Measurements from ENCODE around the gene ANXA3.

The ANXA3 gene

GRCh38 chr4:78613522-78614321 lies 62.2 kb downstream of the ANXA3 start:
- Histone ChIP-seq H3K9me2 (replicated peaks; ENCODE audit: insufficient read depth, low read length) (no peaks in the 10 kb centered on the region), H3K4me2 (ENCODE audit: low read depth, low read length) (peak overlapping the region; percentile 83), H4K20me1 (ENCODE audit: insufficient read depth, low read length) (no peaks in the 10 kb centered on the region), H3K27me3 (replicated peaks; ENCODE audit: insufficient read depth, low read length) (no peaks in the 10 kb centered on the region), H3K9ac (ENCODE audit: low read length) (no peak overlapping the region; the same call in 1 of the 2 replicates), H3K79me2 (ENCODE audit: low read length) (no peaks in the 10 kb centered on the region), H3K4me3 (ENCODE audit: low read length) (peak overlapping the region; percentile 16), H3K4me1 (ENCODE audit: low read length) (peaks cover 47% of the 10 kb centered on the region), H3K36me3 (replicated peaks; ENCODE audit: insufficient read depth, low read length) (no peaks in the 10 kb centered on the region), H2AFZ (ENCODE audit: low read length) (peak overlapping the region; percentile 10; the same call in 1 of the 2 replicates), H3F3A (ENCODE audit: insufficient read depth, low read length) (peaks cover 18% of the 10 kb centered on the region), H3K9me3 (replicated peaks; ENCODE audit: insufficient read depth, low read length) (no peaks in the 10 kb centered on the region), H3K27ac (ENCODE audit: low read length) (peak overlapping the region; percentile 48; the same call in 1 of the 2 replicates)
- TF ChIP-seq CTCF (IDR thresholded peaks at IDR 0.05; ENCODE audit: low read length) (0 out of 2 replicates have a peak, but pooled peaks have one; percentile 3), EZH2phosphoT487 (IDR thresholded peaks at IDR 0.05; ENCODE audit: low read length) (no peak)
- DNase-seq = peak; percentile 76

- H3K4me2 ChIP-seq (ENCODE audit: low read depth, low read length) = no peak overlapping the region
Measured at GRCh38 chr4:78616046-78616498, 64.5 kb downstream of the ANXA3 start.

DNA sequence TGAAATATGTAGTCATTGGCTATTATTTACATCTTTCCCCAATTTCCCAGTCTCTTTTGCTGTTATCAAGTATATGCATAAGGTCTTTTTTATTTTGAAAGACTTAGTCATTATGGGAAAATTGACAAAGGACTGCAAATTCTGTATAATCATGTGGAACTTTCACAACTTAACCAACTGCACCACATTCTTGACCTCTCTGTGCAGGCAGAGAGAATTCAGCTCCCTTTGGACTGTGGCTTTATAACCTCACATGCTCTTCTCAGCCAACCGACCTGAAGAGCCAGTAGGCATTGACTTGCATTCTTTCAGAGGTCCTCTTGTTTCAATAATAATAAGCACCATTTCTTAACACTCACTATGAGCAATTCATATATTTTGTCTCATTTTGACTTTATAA lies 66.9 kb downstream of the ANXA3 start:
- Histone ChIP-seq H3K79me2 (ENCODE audit: low read length) (no peaks in the 10 kb centered on the region), H3K4me1 (ENCODE audit: low read length) (peaks cover 13% of the 10 kb centered on the region), H3K27ac (ENCODE audit: low read length) (no peak overlapping the region), H3K4me3 (ENCODE audit: low read length) (no peak overlapping the region), H3F3A (ENCODE audit: insufficient read depth, low read length) (peaks cover 9% of the 10 kb centered on the region), H3K9me3 (replicated peaks; ENCODE audit: insufficient read depth, low read length) (no peaks in the 10 kb centered on the region), H3K9me2 (replicated peaks; ENCODE audit: insufficient read depth, low read length) (no peaks in the 10 kb centered on the region), H4K20me1 (ENCODE audit: insufficient read depth, low read length) (no peaks in the 10 kb centered on the region), H3K27me3 (replicated peaks; ENCODE audit: insufficient read depth, low read length) (no peaks in the 10 kb centered on the region), H3K9ac (ENCODE audit: low read length) (no peak overlapping the region), H3K4me2 (ENCODE audit: low read depth, low read length) (no peak overlapping the region), H3K36me3 (replicated peaks; ENCODE audit: insufficient read depth, low read length) (no peaks in the 10 kb centered on the region), H2AFZ (ENCODE audit: low read length) (no peak overlapping the region)
- DNase-seq = no peak
- TF ChIP-seq CTCF (IDR thresholded peaks at IDR 0.05; ENCODE audit: low read length) = no peak
- TF ChIP-seq EZH2phosphoT487 (IDR thresholded peaks at IDR 0.05; ENCODE audit: low read length) = no peak
- TF ChIP-seq EZH2 (optimal IDR thresholded peaks at IDR 0.05; ENCODE audit: low read depth, low read length) = no peak

More at GRCh38 chr4:78616046-78616498, 64.5 kb downstream of the ANXA3 start:
- Histone ChIP-seq H3K9me2 (replicated peaks; ENCODE audit: insufficient read depth, low read length) (no peaks in the 10 kb centered on the region), H3K27me3 (replicated peaks; ENCODE audit: insufficient read depth, low read length) (no peaks in the 10 kb centered on the region), H3K36me3 (replicated peaks; ENCODE audit: insufficient read depth, low read length) (no peaks in the 10 kb centered on the region), H3K4me1 (ENCODE audit: low read length) (peaks cover 34% of the 10 kb centered on the region), H3K27ac (ENCODE audit: low read length) (no peak overlapping the region), H2AFZ (ENCODE audit: low read length) (no peak overlapping the region), H3F3A (ENCODE audit: insufficient read depth, low read length) (peaks cover 14% of the 10 kb centered on the region), H3K4me3 (ENCODE audit: low read length) (no peak overlapping the region), H3K9me3 (replicated peaks; ENCODE audit: insufficient read depth, low read length) (no peaks in the 10 kb centered on the region), H4K20me1 (ENCODE audit: insufficient read depth, low read length) (no peaks in the 10 kb centered on the region), H3K79me2 (ENCODE audit: low read length) (no peaks in the 10 kb centered on the region), H3K9ac (ENCODE audit: low read length) (no peak overlapping the region)
- TF ChIP-seq EZH2 (optimal IDR thresholded peaks at IDR 0.05; ENCODE audit: low read depth, low read length) (no peak), CTCF (IDR thresholded peaks at IDR 0.05; ENCODE audit: low read length) (no peak), EZH2phosphoT487 (IDR thresholded peaks at IDR 0.05; ENCODE audit: low read length) (no peak)
- DNase-seq = no peak
